DND-41 (cell line): ENCODE results near the gene PCYOX1L.

Experiments used
- ATAC-seq: fragments of 200-7000 bp; cut with Tn5 transposase; 3 replicates; pipeline ENCODE4 v1.9.1; 2021; ENCODE audit warnings: low read depth; ENCODE audit not compliant: insufficient read depth
- DNase-seq: peaks from one replicate; pipeline ENCODE4 v3.0.0-alpha.2; 2020
- H2AFZ ChIP-seq: 2 replicates; pipeline ENCODE4 v1.6.0; 2012; ENCODE audit warnings: low read depth, low read length
- H3K27ac ChIP-seq: 2 replicates; pipeline ENCODE4 v1.5.1; 2012; ENCODE audit warnings: low read length, inconsistent platforms
- H3K27me3 ChIP-seq: fragments of 200-600 bp; sonication (generic); 2 replicates; pipeline ENCODE4 v1.6.0; 2012; ENCODE audit warnings: low read length, mild to moderate bottlenecking, inconsistent platforms; ENCODE audit not compliant: insufficient read depth, poor library complexity
- H3K36me3 ChIP-seq: 2 replicates; pipeline ENCODE4 v1.5.1; 2012; ENCODE audit warnings: low read length, inconsistent platforms; ENCODE audit not compliant: insufficient read depth
- H3K4me1 ChIP-seq: 2 replicates; pipeline ENCODE4 v1.5.1; 2012; ENCODE audit warnings: mild to moderate bottlenecking, low read length; ENCODE audit not compliant: insufficient read depth
- H3K4me2 ChIP-seq: 2 replicates; pipeline ENCODE4 v1.6.0; 2012; ENCODE audit warnings: mild to moderate bottlenecking, moderate library complexity, low read length, inconsistent platforms; ENCODE audit not compliant: insufficient read depth
- H3K4me3 ChIP-seq, 2 experiments: fragments of 200-600 bp in 1 of 2; shearing (Covaris generic) in 1 of 2; 2 replicates each; pipeline ENCODE4 v1.5.1; 2012 to 2016; ENCODE audit warnings: inconsistent platforms in 2 of 2, low read length in 2 of 2, mild to moderate bottlenecking in 2 of 2, low read depth in 1 of 2, moderate library complexity in 1 of 2
- H3K79me2 ChIP-seq: 2 replicates; pipeline ENCODE4 v1.6.0; 2012; ENCODE audit warnings: low read length, inconsistent platforms; ENCODE audit not compliant: insufficient read depth
- H3K9ac ChIP-seq: 2 replicates; pipeline ENCODE4 v1.6.0; 2012; ENCODE audit warnings: low read depth, mild to moderate bottlenecking, inconsistent platforms, low read length, moderate library complexity
- H3K9me3 ChIP-seq: 2 replicates; pipeline ENCODE4 v1.5.1; 2012; ENCODE audit warnings: low read length, moderate library complexity, mild to moderate bottlenecking, inconsistent platforms; ENCODE audit not compliant: insufficient read depth, severe bottlenecking
- H4K20me1 ChIP-seq: 2 replicates; pipeline ENCODE4 v1.6.0; 2012; ENCODE audit warnings: low read length; ENCODE audit not compliant: insufficient read depth
- EZH2 ChIP-seq: IDR thresholded peaks from 3 replicates; pipeline ENCODE4 v1.6.1; 2012; ENCODE audit warnings: borderline replicate concordance, low read depth, mild to moderate bottlenecking, moderate library complexity, low read length, inconsistent platforms; ENCODE audit not compliant: severe bottlenecking
- TF ChIP-seq, protein P1 (sequence below): IDR thresholded peaks from 2 replicates; pipeline ENCODE4 v1.5.1; 2012; ENCODE audit warnings: borderline replicate concordance, low read length, moderate library complexity, mild to moderate bottlenecking; ENCODE audit not compliant: poor library complexity, severe bottlenecking; ENCODE audit errors: extremely low read depth

Gene PCYOX1L

DNA sequence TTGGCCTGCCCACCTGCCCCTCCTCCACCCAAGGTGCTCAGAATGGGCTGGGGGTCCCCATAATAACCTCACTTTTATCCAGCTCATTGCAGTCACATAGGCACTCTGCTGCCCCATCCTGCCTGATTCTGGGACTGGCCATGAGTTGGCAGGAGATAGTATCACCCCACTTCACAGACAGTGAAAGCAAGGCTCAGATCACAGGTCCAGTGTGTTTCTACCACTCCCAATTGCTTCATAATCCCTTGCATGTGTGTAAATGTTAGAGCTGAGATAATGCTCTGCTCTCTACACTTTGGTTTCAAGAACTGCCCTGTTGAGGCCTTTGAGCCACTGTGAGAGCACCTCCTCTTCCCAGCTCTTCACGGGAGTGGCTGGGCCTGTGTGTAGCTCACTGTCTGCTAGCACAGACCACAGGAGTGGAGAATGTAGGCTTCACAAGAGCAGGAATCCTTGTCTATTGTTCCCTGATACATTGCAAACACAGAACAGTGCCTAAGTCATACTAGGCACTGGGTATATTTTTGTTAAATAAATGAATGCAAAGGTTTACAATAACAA lies 8.4 kb downstream of the PCYOX1L start:
- H3K36me3 ChIP-seq, result no peaks in the 10 kb centered on the region
- no peak for DNase-seq
- no peaks in the 10 kb centered on the region; the same call in 1 of the 2 replicates for H4K20me1 ChIP-seq
- H3K4me3 ChIP-seq, result no peak overlapping the region
- H3K9ac ChIP-seq, result no peak overlapping the region
- no peaks in the 10 kb centered on the region for H3K4me1 ChIP-seq
- H3K4me2 ChIP-seq, result no peak overlapping the region
- no peaks in the 10 kb centered on the region for H3K27me3 ChIP-seq
- no peak overlapping the region for H2AFZ ChIP-seq
- ATAC-seq, result no peak
- H3K79me2 ChIP-seq, result no peaks in the 10 kb centered on the region
- no peaks in the 10 kb centered on the region for H3K9me3 ChIP-seq
- H3K27ac ChIP-seq, result no peak overlapping the region
- TF ChIP-seq, protein P1, sequence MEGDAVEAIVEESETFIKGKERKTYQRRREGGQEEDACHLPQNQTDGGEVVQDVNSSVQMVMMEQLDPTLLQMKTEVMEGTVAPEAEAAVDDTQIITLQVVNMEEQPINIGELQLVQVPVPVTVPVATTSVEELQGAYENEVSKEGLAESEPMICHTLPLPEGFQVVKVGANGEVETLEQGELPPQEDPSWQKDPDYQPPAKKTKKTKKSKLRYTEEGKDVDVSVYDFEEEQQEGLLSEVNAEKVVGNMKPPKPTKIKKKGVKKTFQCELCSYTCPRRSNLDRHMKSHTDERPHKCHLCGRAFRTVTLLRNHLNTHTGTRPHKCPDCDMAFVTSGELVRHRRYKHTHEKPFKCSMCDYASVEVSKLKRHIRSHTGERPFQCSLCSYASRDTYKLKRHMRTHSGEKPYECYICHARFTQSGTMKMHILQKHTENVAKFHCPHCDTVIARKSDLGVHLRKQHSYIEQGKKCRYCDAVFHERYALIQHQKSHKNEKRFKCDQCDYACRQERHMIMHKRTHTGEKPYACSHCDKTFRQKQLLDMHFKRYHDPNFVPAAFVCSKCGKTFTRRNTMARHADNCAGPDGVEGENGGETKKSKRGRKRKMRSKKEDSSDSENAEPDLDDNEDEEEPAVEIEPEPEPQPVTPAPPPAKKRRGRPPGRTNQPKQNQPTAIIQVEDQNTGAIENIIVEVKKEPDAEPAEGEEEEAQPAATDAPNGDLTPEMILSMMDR, result no peak
- no peak for TF ChIP-seq EZH2

DNA sequence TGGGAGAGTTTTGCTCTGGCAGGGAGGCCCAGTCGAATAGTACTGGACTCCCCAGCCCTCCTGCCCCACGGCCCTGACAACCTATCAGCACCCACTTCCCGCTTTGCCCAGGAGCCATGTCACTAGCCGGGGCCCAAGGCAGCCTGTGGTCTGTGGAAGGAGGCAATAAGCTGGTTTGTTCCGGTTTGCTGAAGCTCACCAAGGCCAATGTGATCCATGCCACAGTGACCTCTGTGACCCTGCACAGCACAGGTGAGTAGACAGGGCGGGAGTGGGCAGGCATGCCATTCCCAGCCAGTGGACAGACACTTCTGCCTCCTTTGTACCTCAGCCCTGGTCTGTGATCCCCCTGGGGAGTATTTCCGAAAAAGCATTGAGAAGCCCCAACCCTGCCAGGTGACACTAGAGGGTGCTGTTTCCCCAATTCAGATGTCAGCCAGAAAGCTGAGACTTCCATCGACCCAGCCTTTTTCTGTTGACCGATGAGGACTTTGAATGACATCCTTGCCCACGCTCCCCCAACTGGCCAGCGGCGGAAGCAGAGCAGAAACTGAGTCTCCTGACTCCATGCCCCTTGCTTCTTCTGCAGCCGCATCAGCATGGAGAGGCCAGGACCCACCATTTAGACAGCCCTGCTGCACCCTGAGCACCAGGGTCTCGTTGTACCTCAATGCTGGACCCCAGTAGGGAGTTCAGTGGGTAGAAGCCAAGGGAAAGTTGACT lies 9.6 kb downstream of the PCYOX1L start:
- ATAC-seq, result peak; percentile 68; the same call in 2 of the 3 replicates
- no peak overlapping the region for H3K4me2 ChIP-seq
- H3K27me3 ChIP-seq, result no peaks in the 10 kb centered on the region
- H3K4me1 ChIP-seq, result no peaks in the 10 kb centered on the region
- no peaks in the 10 kb centered on the region for H3K9me3 ChIP-seq
- DNase-seq, result peak; percentile 48
- H3K27ac ChIP-seq, result no peak overlapping the region
- no peak overlapping the region for H2AFZ ChIP-seq
- no peaks in the 10 kb centered on the region for H3K36me3 ChIP-seq
- no peaks in the 10 kb centered on the region for H3K79me2 ChIP-seq
- no peaks in the 10 kb centered on the region; the same call in 1 of the 2 replicates for H4K20me1 ChIP-seq
- no peak overlapping the region for H3K9ac ChIP-seq
- TF ChIP-seq, protein P1, result peak; percentile 81
- TF ChIP-seq EZH2, result no peak
- H3K4me3 ChIP-seq, result no peak overlapping the region

DNA sequence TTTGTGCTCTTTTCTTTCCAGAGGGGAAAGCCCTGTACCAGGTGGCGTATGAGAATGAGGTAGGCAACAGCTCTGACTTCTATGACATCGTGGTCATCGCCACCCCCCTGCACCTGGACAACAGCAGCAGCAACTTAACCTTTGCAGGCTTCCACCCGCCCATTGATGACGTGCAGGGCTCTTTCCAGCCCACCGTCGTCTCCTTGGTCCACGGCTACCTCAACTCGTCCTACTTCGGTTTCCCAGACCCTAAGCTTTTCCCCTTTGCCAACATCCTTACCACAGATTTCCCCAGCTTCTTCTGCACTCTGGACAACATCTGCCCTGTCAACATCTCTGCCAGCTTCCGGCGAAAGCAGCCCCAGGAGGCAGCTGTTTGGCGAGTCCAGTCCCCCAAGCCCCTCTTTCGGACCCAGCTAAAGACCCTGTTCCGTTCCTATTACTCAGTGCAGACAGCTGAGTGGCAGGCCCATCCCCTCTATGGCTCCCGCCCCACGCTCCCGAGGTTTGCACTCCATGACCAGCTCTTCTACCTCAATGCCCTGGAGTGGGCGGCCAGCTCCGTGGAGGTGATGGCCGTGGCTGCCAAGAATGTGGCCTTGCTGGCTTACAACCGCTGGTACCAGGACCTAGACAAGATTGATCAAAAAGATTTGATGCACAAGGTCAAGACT lies 10.3 kb downstream of the PCYOX1L start:
- Histone ChIP-seq H3K4me3 (no peak overlapping the region), H3K36me3 (no peaks in the 10 kb centered on the region), H3K4me1 (no peaks in the 10 kb centered on the region), H2AFZ (no peak overlapping the region), H3K4me2 (no peak overlapping the region), H3K79me2 (no peaks in the 10 kb centered on the region), H3K9ac (no peak overlapping the region), H3K9me3 (no peaks in the 10 kb centered on the region), H4K20me1 (no peaks in the 10 kb centered on the region; the same call in 1 of the 2 replicates), H3K27ac (no peak overlapping the region), H3K27me3 (no peaks in the 10 kb centered on the region)
- no peak for DNase-seq
- TF ChIP-seq, protein P1, result no peak
- no peak for TF ChIP-seq EZH2
- no peak for ATAC-seq
